DOHH2 (cell line): ENCODE measurements around the gene FAN1.

Experiments
- H3F3A ChIP-seq: fragments of 200-600 bp; sonication (generic), shearing (Covaris generic); 2 replicates; pipeline ENCODE4 v1.6.0; 2016; ENCODE audit warnings: antibody characterized with exemption, mild to moderate bottlenecking; ENCODE audit not compliant: control insufficient read depth, insufficient read depth
- H3K27ac ChIP-seq: fragments of 200-600 bp; sonication (generic); 2 replicates; pipeline ENCODE4 v1.5.1; 2014; ENCODE audit warnings: low read depth, mild to moderate bottlenecking, low read length, moderate library complexity
- H3K27me3 ChIP-seq: fragments of 200-600 bp; sonication (generic); 2 replicates; pipeline ENCODE4 v1.6.1; 2014; ENCODE audit warnings: mild to moderate bottlenecking, low read length, mixed read lengths; ENCODE audit not compliant: control insufficient read depth
- H3K36me3 ChIP-seq: fragments of 200-600 bp; sonication (generic); 2 replicates; pipeline ENCODE4 v1.6.1; 2014; ENCODE audit warnings: mild to moderate bottlenecking, low read length, moderate library complexity, mixed read lengths; ENCODE audit not compliant: control insufficient read depth
- H3K4me1 ChIP-seq: fragments of 200-600 bp; sonication (generic); 2 replicates; pipeline ENCODE4 v1.6.1; 2014; ENCODE audit warnings: mild to moderate bottlenecking, low read length, mixed read lengths; ENCODE audit not compliant: control insufficient read depth
- H3K4me2 ChIP-seq: fragments of 200-600 bp; sonication (generic); 2 replicates; pipeline ENCODE4 v1.6.0; 2014; ENCODE audit warnings: mild to moderate bottlenecking, low read length, moderate library complexity
- H3K4me3 ChIP-seq: fragments of 200-600 bp; sonication (generic); 2 replicates; pipeline ENCODE4 v1.5.1; 2014; ENCODE audit warnings: mild to moderate bottlenecking, low read length, mixed read lengths
- H3K79me2 ChIP-seq: fragments of 200-600 bp; sonication (generic); 2 replicates; pipeline ENCODE4 v1.6.1; 2014; ENCODE audit warnings: mild to moderate bottlenecking, low read length, mixed read lengths; ENCODE audit not compliant: control insufficient read depth
- H3K9me2 ChIP-seq: fragments of 200-600 bp; sonication (generic); replicated peaks from 2 replicates; pipeline ENCODE4 v1.6.1; 2014; ENCODE audit warnings: mild to moderate bottlenecking, low read length, mixed read lengths; ENCODE audit not compliant: control insufficient read depth
- H3K9me3 ChIP-seq: fragments of 200-600 bp; sonication (generic); 2 replicates; pipeline ENCODE4 v1.6.1; 2014; ENCODE audit warnings: antibody characterized with exemption, low read length, mixed read lengths; ENCODE audit not compliant: control insufficient read depth, insufficient read depth
- H4K20me1 ChIP-seq: fragments of 200-600 bp; sonication (generic); 2 replicates; pipeline ENCODE4 v1.6.0; 2014; ENCODE audit warnings: low read depth, mild to moderate bottlenecking, antibody characterized with exemption, low read length, moderate library complexity; ENCODE audit not compliant: control insufficient read depth, insufficient read depth
- EZH2phosphoT487 ChIP-seq: fragments of 200-600 bp; sonication (generic); IDR thresholded peaks from 2 replicates; pipeline ENCODE4 v1.6.1; 2017; ENCODE audit warnings: borderline replicate concordance, mild to moderate bottlenecking, antibody characterized with exemption, low read length, moderate library complexity, mixed read lengths
- TF ChIP-seq, protein P1 (sequence below): fragments of 200-600 bp; sonication (generic); IDR thresholded peaks from one replicate; pipeline ENCODE4 v1.5.1; 2014; ENCODE audit warnings: antibody characterized with exemption, mild to moderate bottlenecking, low read depth, low read length; ENCODE audit not compliant: poor library complexity, severe bottlenecking

The FAN1 gene

GRCh38 chr15:30930422-30930821 lies 26.7 kb downstream of the FAN1 start:
- H3K79me2 ChIP-seq: no peaks in the 10 kb centered on the region
- no peaks in the 10 kb centered on the region for H4K20me1 ChIP-seq
- H3K4me3 ChIP-seq: no peak overlapping the region
- no peaks in the 10 kb centered on the region for H3K9me3 ChIP-seq
- H3K4me1 ChIP-seq: no peaks in the 10 kb centered on the region
- H3F3A ChIP-seq: no peaks in the 10 kb centered on the region
- H3K27ac ChIP-seq: no peak overlapping the region
- TF ChIP-seq, protein P1, sequence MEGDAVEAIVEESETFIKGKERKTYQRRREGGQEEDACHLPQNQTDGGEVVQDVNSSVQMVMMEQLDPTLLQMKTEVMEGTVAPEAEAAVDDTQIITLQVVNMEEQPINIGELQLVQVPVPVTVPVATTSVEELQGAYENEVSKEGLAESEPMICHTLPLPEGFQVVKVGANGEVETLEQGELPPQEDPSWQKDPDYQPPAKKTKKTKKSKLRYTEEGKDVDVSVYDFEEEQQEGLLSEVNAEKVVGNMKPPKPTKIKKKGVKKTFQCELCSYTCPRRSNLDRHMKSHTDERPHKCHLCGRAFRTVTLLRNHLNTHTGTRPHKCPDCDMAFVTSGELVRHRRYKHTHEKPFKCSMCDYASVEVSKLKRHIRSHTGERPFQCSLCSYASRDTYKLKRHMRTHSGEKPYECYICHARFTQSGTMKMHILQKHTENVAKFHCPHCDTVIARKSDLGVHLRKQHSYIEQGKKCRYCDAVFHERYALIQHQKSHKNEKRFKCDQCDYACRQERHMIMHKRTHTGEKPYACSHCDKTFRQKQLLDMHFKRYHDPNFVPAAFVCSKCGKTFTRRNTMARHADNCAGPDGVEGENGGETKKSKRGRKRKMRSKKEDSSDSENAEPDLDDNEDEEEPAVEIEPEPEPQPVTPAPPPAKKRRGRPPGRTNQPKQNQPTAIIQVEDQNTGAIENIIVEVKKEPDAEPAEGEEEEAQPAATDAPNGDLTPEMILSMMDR: no peak
- H3K27me3 ChIP-seq: no peaks in the 10 kb centered on the region
- H3K4me2 ChIP-seq: no peak overlapping the region
- H3K36me3 ChIP-seq: peaks cover 5% of the 10 kb centered on the region; the same call in 1 of the 2 replicates
- no peaks in the 10 kb centered on the region for H3K9me2 ChIP-seq

DNA sequence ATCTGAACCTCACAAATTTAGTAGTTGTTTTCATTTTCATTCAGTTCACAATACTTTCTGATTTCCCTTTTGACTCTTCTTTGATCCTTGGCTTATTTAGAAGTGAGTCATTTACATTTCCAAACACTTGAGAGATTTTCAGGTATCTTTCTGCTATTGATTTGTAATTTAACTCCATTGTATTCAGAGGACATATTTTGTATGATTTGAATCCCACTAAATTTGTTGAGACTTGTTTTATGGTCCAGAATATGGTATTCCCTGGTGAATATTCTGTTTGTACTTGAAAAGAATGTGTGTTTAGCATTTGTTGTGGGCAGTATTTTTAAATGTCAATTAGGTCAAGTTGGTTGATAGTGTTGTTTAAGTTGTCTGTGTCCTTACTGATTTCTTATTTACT lies 29.6 kb downstream of the FAN1 start:
- Histone ChIP-seq H3K4me2 (no peak overlapping the region), H3K9me3 (no peaks in the 10 kb centered on the region), H3F3A (no peaks in the 10 kb centered on the region), H3K27me3 (no peaks in the 10 kb centered on the region), H3K4me1 (no peaks in the 10 kb centered on the region), H4K20me1 (no peaks in the 10 kb centered on the region), H3K4me3 (no peak overlapping the region), H3K36me3 (peaks cover 10% of the 10 kb centered on the region), H3K79me2 (no peaks in the 10 kb centered on the region), H3K9me2 (no peaks in the 10 kb centered on the region), H3K27ac (no peak overlapping the region)
- TF ChIP-seq, protein P1: no peak
- no peak for TF ChIP-seq EZH2phosphoT487

DNA sequence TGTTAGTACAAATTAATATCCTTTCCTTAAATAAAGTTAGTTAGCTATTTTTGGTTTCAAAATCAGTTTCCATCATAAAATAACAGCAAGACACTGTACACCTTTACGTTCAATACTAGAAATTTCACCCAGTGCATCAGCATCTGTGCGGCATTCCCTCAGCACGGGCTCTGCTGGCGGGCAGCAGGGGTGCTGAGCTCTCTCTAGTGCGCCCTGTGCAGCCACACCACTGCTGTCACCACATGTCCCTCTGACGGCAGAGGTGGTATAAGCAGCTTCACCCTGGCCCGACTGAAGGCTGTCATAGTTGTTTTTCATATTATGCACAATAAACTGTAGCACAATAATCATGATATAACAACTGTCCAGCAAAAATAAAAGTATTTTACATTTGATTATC lies 35.4 kb downstream of the FAN1 start:
- no peak for TF ChIP-seq EZH2phosphoT487
- TF ChIP-seq, protein P1: no peak
- Histone ChIP-seq H3K79me2 (no peaks in the 10 kb centered on the region), H3K9me3 (no peaks in the 10 kb centered on the region), H3K27me3 (no peaks in the 10 kb centered on the region), H3K36me3 (peaks cover 58% of the 10 kb centered on the region), H3F3A (no peaks in the 10 kb centered on the region), H3K4me2 (no peak overlapping the region), H3K27ac (no peak overlapping the region), H3K4me3 (no peak overlapping the region), H4K20me1 (no peaks in the 10 kb centered on the region), H3K4me1 (no peaks in the 10 kb centered on the region), H3K9me2 (no peaks in the 10 kb centered on the region)

DNA sequence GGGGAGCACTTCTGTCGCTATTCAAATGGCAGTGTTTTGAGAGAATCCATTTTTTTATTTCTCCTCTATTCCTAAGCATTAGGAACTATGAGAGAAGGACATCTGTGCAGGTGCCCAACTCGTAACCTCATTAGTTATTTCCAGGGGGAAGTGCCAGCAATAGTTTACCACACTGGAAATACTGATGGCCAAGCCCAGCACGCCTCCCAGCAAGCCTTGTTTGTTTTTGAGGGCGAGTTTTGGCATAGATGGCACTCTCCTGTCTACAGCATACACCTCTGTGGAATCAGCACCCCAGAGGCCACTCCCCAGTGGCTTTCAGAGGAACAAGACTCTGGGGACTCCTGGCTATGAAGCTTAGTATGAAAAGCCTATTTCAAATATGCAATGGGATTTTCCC lies 36.6 kb downstream of the FAN1 start:
- H3F3A ChIP-seq: no peaks in the 10 kb centered on the region
- H3K4me3 ChIP-seq: no peak overlapping the region
- no peaks in the 10 kb centered on the region for H3K9me3 ChIP-seq
- H3K79me2 ChIP-seq: no peaks in the 10 kb centered on the region
- H3K9me2 ChIP-seq: no peaks in the 10 kb centered on the region
- TF ChIP-seq, protein P1: no peak
- TF ChIP-seq EZH2phosphoT487: no peak
- H3K36me3 ChIP-seq: peaks cover 62% of the 10 kb centered on the region
- H3K27me3 ChIP-seq: no peaks in the 10 kb centered on the region
- H4K20me1 ChIP-seq: no peaks in the 10 kb centered on the region
- no peaks in the 10 kb centered on the region for H3K4me1 ChIP-seq
- H3K4me2 ChIP-seq: no peak overlapping the region
- H3K27ac ChIP-seq: no peak overlapping the region
